OCI-LY3 (cell line): ENCODE results near the gene WIF1.

ENCODE experiments used
- H2AFZ ChIP-seq: fragments of 200-600, 300-600 bp; shearing (Covaris generic); 2 replicates; pipeline ENCODE4 v1.6.0; 2014; ENCODE audit warnings: antibody characterized with exemption, low read depth, low read length
- H3K27ac ChIP-seq: fragments of 200-600, 300-600 bp; sonication (generic); 2 replicates; pipeline ENCODE4 v1.5.1; 2014; ENCODE audit warnings: mild to moderate bottlenecking, low read length, moderate library complexity, mixed read lengths
- H3K27me3 ChIP-seq: fragments of 200-600, 300-600 bp; sonication (generic); 2 replicates; pipeline ENCODE4 v1.6.1; 2014; ENCODE audit warnings: low read depth, low read length, mixed read lengths
- H3K36me3 ChIP-seq: fragments of 200-600, 300-600 bp; sonication (generic); replicated peaks from 2 replicates; pipeline ENCODE3; 2014; ENCODE audit warnings: low read depth, low read length, mixed read lengths
- H3K4me1 ChIP-seq: fragments of 300-600, 200-600 bp; sonication (generic); 2 replicates; pipeline ENCODE4 v1.6.1; 2014; ENCODE audit warnings: low read length, mixed read lengths
- H3K4me2 ChIP-seq: fragments of 200-600, 300-600 bp; sonication (generic); 2 replicates; pipeline ENCODE4 v1.6.1; 2014; ENCODE audit warnings: low read length, mixed read lengths
- H3K4me3 ChIP-seq: fragments of 300-600, 200-600 bp; sonication (generic); 2 replicates; pipeline ENCODE4 v1.5.1; 2014; ENCODE audit warnings: antibody characterized with exemption, mild to moderate bottlenecking, low read length, moderate library complexity
- H3K79me2 ChIP-seq: fragments of 300-600, 200-600 bp; shearing (Covaris generic); 2 replicates; pipeline ENCODE4 v1.6.1; 2014; ENCODE audit warnings: mild to moderate bottlenecking, low read length, mixed read lengths
- H3K9ac ChIP-seq: fragments of 300-600, 200-600 bp; shearing (Covaris generic); 2 replicates; pipeline ENCODE4 v1.6.0; 2014; ENCODE audit warnings: mild to moderate bottlenecking, low read length, moderate library complexity
- H3K9me3 ChIP-seq: fragments of 200-600, 300-600 bp; shearing (Covaris generic); 2 replicates; pipeline ENCODE4 v1.6.1; 2014; ENCODE audit warnings: low read length, mixed read lengths; ENCODE audit not compliant: insufficient read depth
- H4K20me1 ChIP-seq: fragments of 200-600, 300-600 bp; sonication (generic); 2 replicates; pipeline ENCODE4 v1.6.1; 2016; ENCODE audit warnings: low read length, mixed read lengths; ENCODE audit not compliant: insufficient read depth
- CTCF ChIP-seq: fragments of 200-600, 300-600 bp; sonication (generic); IDR thresholded peaks from 2 replicates; pipeline ENCODE4 v1.5.1; 2014; ENCODE audit warnings: antibody characterized with exemption, low read length, low read depth
- EZH2phosphoT487 ChIP-seq: fragments of 200-600 bp; shearing (Covaris generic); IDR thresholded peaks from 2 replicates; pipeline ENCODE4 v1.6.1; 2018; ENCODE audit warnings: antibody characterized with exemption, mixed run types, low read depth

The WIF1 gene

GRCh38 chr12:65098364-65098763 is 22.7 kb downstream of the WIF1 start:
- Histone ChIP-seq H3K27ac (no peak overlapping the region), H3K79me2 (no peaks in the 10 kb centered on the region), H3K9ac (no peak overlapping the region), H3K4me1 (no peaks in the 10 kb centered on the region), H3K36me3 (no peaks in the 10 kb centered on the region), H3K27me3 (peaks cover 17% of the 10 kb centered on the region), H3K4me2 (no peak overlapping the region), H4K20me1 (no peaks in the 10 kb centered on the region), H2AFZ (no peak overlapping the region), H3K4me3 (no peak overlapping the region), H3K9me3 (no peaks in the 10 kb centered on the region)
- TF ChIP-seq CTCF (no peak), EZH2phosphoT487 (no peak)

GRCh38 chr12:65094722-65095121 is 26.4 kb downstream of the WIF1 start:
- TF ChIP-seq EZH2phosphoT487 (no peak), CTCF (no peak)
- no peak overlapping the region for H2AFZ ChIP-seq
- H4K20me1 ChIP-seq = no peaks in the 10 kb centered on the region
- no peak overlapping the region for H3K27ac ChIP-seq
- no peaks in the 10 kb centered on the region for H3K79me2 ChIP-seq
- H3K27me3 ChIP-seq = peaks cover 29% of the 10 kb centered on the region
- no peaks in the 10 kb centered on the region for H3K36me3 ChIP-seq
- H3K9me3 ChIP-seq = no peaks in the 10 kb centered on the region
- no peaks in the 10 kb centered on the region for H3K4me1 ChIP-seq
- H3K4me3 ChIP-seq = no peak overlapping the region
- no peak overlapping the region for H3K4me2 ChIP-seq
- no peak overlapping the region for H3K9ac ChIP-seq

GRCh38 chr12:65093606-65094005 is 27.5 kb downstream of the WIF1 start:
- no peaks in the 10 kb centered on the region for H3K4me1 ChIP-seq
- no peak overlapping the region for H3K27ac ChIP-seq
- H3K79me2 ChIP-seq = no peaks in the 10 kb centered on the region

GRCh38 chr12:65090461-65090860 is 30.6 kb downstream of the WIF1 start:
- Histone ChIP-seq H3K9me3 (no peaks in the 10 kb centered on the region), H3K4me3 (no peak overlapping the region), H3K36me3 (no peaks in the 10 kb centered on the region), H3K9ac (no peak overlapping the region), H2AFZ (no peak overlapping the region), H3K79me2 (no peaks in the 10 kb centered on the region), H3K27ac (no peak overlapping the region), H3K4me2 (no peak overlapping the region), H4K20me1 (no peaks in the 10 kb centered on the region), H3K27me3 (peaks cover 44% of the 10 kb centered on the region; the same call in 1 of the 2 replicates), H3K4me1 (no peaks in the 10 kb centered on the region)
- TF ChIP-seq CTCF (no peak), EZH2phosphoT487 (no peak)

More at GRCh38 chr12:65093606-65094005, 27.5 kb downstream of the WIF1 start:
- Histone ChIP-seq H3K4me2 (no peak overlapping the region), H4K20me1 (no peaks in the 10 kb centered on the region), H3K9me3 (no peaks in the 10 kb centered on the region), H3K4me3 (no peak overlapping the region), H3K9ac (no peak overlapping the region), H2AFZ (no peak overlapping the region), H3K36me3 (no peaks in the 10 kb centered on the region), H3K27me3 (peaks cover 29% of the 10 kb centered on the region; the same call in 1 of the 2 replicates)
- TF ChIP-seq CTCF (no peak), EZH2phosphoT487 (no peak)
